ENCODE data around the gene APLN.

DNA sequence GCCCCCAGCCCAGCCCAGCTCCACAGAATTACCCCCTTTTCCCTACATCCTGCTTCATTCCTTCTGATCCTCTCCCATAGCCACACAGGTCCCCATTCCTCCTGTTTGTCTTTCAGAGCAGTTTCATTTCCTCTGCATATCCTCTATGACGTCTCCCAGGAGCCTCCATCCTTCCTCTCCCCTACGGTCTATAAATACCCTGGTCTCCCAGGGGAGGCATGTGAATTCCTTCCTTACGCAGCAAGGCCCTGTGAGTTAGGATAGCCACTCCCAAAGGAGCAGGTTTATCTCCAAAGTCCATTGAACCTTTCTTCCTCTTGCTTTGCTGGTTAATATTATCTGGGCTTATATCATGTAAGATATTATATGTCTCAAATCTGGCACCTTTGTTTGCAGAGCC is 8.4 kb upstream of the APLN start:
- TF ChIP-seq POLR2A (IDR thresholded peaks at IDR 0.05) (no peak), CTCF (IDR thresholded peaks at IDR 0.05) (no peak), EP300 (IDR thresholded peaks at IDR 0.05) (no peak)
